SK-N-DZ (cell line): ENCODE data around the gene RCOR2.
"Not testable (repeated sequence)": the region's sequence is repeated elsewhere in the genome, so short reads cannot be mapped to it uniquely, and the experiment has no call there.

Experiments used
- DNase-seq: peaks from one replicate; pipeline ENCODE4 v3.0.0-alpha.2; 2015; ENCODE audit warnings: low spot score
- small RNA-seq, 2 experiments: library from RNA; depleted of rRNA; stranded (forward); fragments of <200 nt; gene quantifications; one replicate each; pipeline ENCODE3, GENCODE V24; 2014

RCOR2 gene

DNA sequence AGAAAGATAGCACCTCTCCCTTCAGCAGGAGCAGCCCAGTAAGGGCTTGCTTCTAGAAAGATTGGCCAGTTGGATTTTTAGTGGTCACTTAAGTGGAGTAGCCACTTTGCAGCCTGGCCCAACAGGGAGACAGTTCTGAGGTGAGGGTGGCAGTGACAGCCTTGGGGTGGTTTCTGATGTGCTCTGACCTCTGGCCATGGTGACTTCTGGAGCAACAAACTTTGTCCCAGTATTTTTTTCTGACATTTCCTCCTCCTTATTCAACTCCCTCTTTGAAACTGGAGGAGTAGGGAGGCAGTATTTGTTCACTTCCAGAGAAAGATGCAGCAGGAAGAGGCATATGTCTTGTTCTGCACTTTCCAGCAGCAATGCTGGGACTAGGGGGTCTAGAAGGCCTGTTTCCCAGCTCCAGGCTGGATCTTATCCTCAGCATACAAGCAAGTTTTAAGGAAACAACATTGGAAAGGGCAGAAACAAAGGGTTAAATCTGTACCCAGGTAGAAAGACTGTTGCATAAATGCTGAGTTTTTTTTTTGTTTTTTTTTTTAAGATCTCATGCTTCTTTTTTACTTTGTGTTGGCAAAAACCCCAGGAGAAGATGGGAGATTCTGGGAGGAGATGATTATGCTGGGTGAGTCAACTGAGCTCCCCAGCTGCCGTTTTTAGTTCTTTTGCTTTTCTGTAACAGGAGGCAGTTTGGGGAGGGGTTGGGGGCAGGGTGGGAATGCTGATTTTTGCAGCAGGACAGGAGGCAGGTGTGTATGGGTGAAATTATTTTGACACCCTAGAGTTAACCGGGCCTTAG is 37.2 kb downstream of the RCOR2 start:
- DNase-seq: no peak

DNA sequence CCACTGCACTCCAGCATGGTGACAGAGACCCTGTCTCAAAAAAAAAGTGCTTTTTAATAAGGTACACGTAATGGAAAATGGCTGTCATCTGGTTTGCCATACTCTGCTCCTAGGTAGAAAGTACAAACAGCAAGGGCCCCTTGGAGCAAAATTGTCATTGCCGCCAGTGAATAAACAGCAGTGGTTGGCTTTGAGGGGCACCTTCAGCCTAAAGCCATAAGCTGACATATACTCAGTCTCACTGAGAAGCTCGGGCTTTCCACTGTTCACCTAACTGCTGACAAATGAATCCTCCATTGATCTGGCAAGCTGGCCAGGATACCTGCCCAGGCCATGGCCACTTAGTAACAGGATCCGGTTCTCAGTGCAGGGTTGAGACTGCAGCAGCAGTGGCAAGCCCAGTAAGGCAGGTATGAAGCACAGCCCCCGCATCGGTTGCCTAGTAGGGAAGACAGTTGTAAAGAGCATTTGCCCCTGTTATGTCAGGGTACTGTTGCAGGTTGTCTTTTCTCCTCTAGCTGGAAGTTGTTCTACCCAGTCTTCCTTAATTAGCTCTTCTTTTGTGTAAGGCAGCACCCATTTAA is 39.2 kb downstream of the RCOR2 start:
- DNase-seq: no peak

DNA sequence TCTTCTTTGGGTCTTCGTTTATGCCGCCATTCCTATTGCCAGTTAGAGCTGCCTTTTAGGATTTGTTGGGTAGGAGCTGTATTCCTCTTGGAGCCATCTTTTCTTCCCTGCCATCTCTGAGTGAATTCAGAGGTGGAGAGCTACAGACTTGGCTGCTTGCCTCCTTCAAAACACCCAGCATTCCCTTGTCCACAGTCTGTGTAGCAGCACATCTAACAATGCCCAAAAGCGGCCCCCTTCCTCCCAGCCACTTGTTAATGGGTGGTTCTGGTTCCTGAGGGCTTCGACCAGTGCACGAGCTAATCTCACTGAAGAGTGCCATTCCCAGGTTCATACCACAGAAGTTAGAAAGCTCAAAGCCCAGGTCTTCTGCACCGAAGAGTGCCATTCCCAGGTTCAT is 40.3 kb downstream of the RCOR2 start:
- DNase-seq: no peak

DNA sequence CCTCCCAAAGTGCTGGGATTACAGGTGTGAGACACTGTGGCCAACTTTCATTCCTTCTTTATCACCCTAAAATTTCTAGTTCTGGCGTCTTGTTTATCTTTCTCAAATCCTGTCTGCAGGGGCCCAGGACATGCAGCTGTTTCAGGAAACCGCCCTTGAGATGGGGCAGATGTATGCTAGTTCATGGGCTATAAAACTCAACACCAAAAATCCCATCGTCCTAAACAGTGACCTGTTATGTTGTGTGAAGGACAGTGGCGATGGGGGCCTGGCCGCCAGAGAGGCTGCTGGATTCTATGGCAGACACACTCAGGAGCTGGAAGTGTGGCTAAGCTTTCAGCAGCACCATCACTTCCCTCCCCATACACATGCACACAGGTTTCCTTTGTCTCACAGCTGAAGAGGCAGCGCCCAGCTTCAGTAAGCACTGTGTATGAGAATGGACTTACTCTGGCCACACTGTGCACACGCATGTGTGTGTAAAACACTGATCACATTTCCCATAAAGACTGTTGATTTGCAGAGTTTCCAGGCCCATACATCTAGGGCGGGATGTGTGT is 41.4 kb downstream of the RCOR2 start:
- DNase-seq: no peak

DNA sequence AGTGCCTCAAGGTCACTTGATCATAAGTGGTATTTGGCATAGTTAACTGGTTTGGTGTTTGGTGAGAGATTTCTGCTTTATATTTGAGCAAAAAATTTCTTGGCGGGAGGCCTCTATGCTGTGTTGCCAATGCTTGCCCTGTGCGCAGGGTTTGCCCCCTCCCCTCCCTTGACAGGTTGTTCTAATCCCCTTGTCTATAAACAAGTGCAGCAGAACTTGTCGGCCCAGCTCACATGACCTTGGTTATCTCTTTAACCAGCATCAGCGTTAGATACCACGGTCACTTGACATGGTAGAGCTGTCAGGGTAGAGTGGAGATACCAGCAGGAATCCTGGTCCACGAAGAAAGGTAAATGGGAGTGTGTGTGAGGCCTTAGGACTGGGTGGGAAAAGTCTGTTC is 42.5 kb downstream of the RCOR2 start:
- DNase-seq: no peak

DNA sequence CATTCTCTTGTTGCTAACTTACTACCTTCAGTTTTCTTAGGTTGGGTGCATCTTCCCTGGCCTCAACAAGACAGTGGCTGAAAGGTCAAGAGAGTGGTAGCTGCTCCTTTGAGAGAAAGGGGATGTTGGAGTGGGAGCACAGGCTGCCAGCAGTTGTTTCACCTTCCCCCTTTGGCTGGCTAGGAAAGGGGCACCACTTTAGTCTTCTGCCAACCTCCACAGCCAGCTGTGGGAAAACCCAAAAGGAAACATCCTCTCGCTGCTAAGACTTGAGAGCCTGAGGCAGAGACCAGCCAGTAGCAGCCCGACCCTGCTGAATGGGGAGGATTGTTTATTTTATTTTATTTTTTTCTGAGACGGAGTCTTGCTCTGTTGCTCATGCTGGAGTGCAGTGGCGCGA is 43.7 kb downstream of the RCOR2 start:
- no peak for DNase-seq

DNA sequence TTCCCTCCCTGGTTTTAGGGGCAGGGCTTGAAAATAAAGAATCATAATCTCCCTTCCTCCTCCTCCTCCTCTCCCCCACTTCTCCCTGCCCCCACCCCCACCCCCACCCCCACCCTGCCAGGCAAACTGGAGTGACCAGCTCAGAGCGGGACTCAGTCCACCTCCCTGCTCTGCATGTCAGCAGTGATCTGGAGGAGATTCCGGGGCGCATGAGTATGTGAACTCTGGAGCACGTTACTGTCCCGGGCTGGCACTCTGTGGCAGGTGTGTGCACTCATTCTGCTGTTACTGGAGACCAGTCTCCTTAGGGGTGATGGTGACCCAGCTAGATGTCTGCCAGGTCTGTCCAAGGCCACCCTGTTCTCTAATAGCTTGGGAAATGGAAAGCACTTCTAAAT is 44.2 kb downstream of the RCOR2 start:
- no peak for DNase-seq

DNA sequence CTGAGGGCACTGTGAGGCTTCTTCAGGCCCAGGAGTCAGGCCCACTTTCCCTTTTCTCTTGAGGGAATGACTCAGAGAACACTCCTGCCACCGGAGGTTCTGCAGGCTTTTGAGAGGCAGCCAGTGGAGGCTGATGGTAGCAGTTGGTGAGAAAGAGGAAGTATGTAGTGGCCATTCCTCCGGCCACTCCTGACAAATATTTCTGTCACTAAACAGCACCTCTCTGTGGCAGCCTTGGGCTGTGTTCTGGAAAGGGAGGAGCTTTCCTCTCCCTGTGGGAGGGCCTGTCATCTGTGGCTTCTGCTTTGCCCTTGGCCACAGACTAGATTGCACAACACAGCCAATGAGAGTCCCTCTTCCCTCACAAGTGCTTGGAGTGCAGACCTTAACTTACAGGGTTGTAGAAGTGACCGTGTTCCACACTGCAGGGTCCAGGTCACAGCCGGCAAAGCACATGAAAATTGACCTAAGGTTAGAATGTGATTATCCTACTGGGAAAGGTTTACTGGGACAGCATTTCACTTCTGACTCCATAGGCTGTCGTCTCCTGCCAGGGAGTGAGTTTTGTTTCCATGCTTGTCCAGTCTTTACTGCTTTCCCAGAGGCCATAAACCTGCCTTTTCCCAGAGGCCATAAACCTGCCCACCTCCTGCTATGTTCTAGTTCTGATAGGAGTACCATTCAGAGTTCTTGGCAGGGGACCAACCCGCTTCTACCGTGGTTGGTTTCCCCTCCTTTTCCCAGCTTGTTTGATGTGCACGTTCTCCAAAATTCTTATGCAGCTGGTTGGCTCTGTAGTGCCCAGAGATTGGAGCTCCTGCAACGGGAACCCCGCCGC is 44.8 kb downstream of the RCOR2 start:
- DNase-seq: peak; percentile 56

DNA sequence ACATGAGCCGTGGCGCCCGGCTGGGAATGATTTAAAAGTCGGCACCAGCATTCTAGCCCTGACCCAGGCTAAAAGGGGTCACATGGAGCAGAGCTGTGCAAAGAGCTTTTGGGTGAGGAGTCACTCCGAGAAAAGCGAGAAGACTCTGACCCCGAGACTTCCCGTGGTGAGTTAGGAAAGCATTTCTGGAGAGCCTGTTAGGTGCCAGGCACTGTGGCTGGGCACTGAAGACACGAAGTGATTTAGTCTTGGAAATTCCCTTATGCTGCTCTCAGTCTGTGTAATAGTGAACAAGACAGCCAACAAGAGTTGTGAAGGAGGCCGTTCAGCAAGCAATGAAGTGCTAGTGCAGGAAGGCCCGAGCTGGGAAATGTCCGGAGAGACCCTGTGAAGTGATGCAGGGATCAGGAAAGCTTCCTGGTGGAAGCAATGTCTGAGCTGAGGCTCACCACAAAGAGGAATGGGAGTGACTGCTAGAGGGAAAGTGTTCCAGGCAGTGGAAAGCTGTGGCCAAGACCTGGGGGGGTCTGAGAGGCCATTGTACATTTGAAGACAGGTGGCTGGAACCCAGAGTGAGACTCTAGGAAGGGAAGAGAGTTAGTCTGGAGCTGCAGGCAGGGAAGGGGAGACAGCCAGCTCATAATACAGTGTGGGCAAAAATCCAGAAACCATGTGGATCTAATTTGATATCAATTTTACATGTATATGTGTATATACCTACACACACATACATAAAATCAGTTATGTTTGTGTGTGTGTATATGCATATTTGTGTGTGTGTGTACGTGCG is 46.4 kb downstream of the RCOR2 start:
- DNase-seq: no peak

DNA sequence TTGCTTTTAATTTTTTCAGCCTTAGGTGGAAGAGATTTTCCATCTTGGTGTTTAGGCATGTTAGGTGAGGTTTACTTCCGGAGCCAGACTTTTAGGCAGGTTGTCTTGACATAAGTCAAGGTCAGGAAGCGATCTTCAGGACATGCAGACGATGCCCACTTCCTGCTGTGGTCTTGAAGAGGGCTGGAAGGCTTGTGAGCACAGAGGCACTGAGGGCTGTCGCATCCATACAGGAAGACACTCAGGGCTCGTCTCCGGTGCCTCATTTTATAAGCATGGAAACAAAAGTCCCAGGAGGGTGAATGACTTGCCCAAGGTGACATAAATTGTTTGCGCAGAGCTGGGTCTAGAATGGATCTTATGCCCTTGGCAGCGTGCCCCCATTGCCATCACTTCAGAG is 47.3 kb downstream of the RCOR2 start:
- DNase-seq: no peak

DNA sequence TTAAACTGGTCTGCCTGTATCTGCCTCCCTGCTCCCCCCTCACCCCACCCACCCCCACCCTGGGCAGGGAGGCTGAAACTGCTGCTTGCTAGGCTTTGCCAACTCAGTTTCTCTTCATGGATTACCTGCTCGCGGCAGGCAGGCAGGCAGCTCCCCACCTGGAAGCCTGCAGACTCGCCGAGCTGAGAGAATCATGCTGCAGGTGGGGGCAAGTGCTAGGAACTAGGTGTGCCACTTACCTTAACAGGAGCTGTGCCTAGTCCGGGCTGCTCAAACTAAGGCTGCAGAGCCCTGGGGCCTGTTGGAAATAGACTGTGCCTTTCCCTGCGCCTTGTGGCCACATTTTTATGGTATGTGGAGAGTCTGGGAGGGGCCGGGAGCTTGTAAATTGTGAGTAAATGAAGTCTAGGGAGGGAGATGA is 47.8 kb downstream of the RCOR2 start:
- DNase-seq: no peak

DNA sequence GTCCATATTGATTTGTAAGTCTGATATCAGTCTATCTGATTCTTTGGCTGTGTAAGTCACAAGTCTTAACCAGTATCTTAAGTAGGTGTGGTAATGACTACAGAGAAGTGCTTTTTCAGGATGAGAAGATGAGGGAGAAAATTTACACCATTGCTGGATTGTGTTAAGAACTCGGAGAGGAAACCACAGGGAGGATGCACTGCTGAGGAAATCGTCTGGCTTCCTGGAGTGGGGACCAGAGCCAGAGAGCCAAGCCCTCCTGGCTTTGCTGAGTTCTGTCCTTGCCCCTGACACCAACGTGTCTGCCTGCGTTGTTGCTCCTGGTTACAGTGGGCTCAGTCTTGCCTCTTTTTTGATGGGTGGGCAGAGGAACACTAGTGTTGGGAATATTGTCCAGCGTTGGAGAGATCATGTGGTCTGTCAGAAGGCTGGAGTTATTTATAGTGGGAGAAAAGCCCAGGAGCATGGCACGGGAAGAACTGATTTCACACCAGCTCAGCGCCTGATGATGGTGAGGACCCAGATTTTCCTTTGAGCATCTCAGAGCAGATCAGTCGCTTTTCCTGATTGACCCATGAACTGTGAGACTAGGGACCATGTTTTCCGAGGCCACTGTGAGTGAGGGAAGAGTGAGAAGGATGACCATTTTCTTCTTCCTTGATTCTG is 48.4 kb downstream of the RCOR2 start:
- no peak for DNase-seq

DNA sequence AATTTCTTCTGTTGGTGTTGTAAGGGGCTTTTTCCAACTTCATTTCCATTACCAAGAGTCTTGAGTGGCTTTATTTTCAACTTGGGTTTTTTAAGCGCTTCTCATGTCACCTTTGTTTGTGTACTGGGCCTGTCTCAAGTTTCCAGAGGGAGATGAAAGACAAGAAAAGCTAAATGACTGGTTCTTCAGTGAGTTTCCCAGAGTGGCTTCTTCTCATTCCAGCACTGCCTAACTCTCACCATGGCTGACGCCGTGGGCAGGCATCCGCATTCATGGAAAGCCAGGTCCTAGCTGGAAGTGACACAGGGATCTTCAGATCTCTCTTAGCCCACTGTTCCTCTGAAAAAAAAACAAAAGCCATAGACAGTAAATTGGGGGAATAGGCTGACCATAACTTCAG is 49.5 kb downstream of the RCOR2 start:
- no peak for DNase-seq

DNA sequence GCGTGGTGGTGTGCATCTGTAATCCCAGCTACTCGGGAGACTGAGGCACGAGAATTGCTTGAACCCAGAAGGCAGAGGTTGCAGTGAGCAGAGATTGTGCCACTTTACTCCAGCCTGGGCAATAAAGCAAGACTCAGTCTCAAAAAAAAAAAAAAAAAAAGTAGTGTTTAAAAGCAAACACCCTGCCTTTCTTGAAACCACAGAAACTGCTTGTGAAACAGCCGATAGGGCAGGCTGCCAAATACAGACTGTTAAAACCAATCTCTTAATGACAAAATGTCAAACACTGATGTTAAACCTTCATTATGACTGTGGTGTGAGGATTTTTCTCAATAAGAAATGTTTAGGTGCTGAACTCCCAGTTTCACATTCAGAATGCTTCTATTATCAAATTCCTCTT is 50.8 kb downstream of the RCOR2 start:
- no peak for DNase-seq

DNA sequence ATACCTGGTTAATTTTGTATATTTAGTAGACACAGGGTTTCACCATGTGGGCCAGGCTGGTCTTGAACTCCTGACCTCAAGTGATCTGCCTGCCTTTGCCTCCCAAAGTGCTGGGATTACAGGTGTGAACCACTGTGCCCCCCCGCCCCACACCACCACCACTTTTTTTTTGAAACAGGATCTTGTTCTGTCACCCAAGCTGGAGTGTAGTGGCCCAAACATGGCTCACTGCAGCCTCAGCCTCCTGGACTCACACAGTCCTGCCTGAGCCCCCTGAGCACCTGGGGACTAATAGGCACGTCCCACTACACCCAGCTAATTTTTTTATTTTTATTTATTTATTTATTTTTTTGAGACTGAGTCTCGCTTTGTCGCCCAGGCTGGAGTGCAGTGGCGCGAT is 53.3 kb downstream of the RCOR2 start:
- not testable (repeated sequence) for DNase-seq

DNA sequence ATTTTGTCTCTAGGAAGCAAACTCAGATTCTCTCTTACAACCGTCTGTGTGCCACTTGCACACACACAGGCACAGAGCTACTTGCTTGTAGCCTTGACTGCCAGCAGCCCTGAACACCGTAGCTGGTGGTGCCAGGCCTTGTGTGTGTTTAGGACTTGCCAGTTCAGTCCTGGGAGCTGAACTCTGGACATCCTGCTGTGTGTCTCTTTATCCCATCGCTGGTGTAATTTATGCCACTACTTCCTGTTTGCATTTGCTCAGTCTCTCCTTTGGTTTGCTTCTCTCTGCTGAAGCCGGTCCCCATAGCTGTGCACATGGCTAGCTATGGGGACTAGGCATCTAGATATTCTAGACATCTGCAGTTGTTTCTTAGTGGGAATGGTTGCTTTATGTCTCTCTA is 54.0 kb downstream of the RCOR2 start:
- no peak for DNase-seq

Small RNA genes lying within 50 kb of the gene (small RNA-seq; reads per million reads assigned to genes)
- gene RNU6-1306P: 0 reads per million in 2 experiments
